ENCODE data around the gene CDKN2A. TPM values are rescaled to one million over a fixed set of nuclear protein-coding genes. Genes with fewer than 3 reads are reported as not detected.

The CDKN2A gene
- total RNA-seq = 54.6 and 98.4 TPM in 2 replicates

DNA sequence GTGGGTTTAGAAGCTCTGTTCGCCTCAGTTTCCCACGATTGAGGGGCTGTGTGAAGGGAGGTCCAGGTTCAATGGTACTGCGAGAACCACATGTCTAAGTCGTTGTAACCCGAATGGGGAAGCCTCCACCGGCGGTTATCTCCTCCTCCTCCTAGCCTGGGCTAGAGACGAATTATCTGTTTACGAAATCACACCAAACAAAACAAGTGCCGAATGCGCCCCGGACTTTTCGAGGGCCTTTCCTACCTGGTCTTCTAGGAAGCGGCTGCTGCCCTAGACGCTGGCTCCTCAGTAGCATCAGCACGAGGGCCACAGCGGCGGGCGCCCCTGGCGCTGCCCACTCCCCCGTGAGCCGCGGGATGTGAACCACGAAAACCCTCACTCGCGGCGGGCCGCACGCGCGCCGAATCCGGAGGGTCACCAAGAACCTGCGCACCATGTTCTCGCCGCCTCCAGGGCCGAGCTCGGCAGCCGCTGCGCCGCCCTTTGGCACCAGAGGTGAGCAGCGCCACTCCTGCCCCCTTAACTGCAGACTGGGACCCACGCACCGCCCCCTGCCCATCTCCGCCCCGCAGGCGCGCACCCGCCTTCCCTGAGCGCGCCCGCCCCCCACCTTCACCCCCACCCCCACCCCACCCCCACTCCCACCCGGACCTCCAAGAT, at the start of gene CDKN2A:
TSS of gene CDKN2A (minus strand) at position 500 of the 663 bp plus-strand sequence.
- DNase-seq (ENCODE audit: extremely low read depth, low read depth, low spot score) = no peak

GRCh38 chr9:22043928-22044327, 49.7 kb upstream of the CDKN2A start:
- DNase-seq (ENCODE audit: extremely low read depth, low read depth, low spot score) = no peak

DNA sequence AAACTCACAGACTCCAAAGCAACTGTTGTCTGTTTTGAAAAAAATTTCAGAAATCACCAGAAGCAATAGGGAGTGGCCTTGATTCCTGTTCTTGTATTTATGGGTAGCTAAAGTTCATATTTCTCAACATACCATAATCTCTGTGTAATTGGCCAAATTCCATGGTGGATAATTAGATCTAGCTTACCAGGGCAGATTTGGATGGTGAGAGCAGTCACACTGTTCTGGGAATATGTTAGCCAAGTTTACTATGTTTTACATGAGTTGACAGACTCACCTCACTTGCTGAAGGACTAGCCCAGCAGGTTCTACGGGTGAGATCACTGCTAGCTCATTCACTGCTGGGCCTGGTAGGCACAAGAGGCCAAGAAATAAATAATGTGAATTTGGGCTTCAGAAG, 47.6 kb upstream of the CDKN2A start:
- DNase-seq (ENCODE audit: extremely low read depth, low read depth, low spot score) = no peak

GRCh38 chr9:22041344-22041743, 47.2 kb upstream of the CDKN2A start:
- DNase-seq (ENCODE audit: extremely low read depth, low read depth, low spot score) = no peak

DNA sequence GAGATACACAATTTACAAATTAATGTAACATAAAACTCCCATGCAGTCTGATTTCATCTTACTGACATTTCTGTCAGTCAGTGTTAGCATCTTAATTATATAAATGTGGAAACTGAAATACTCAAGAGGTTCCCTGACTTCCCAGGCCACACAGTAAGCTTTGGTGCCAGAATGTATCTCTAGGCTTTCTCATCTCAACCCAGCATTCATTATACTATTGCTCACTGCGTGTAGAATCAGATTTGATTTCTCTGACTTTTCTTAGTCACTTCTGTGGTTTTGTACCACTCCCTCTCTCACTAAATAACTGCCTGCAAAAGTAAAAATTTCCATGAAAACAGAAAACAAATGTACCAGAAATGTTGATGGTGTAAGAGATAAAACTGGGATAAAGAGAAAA, 46.6 kb upstream of the CDKN2A start:
- DNase-seq (ENCODE audit: extremely low read depth, low read depth, low spot score) = no peak

GRCh38 chr9:22039258-22039657, 45.1 kb upstream of the CDKN2A start:
- DNase-seq (ENCODE audit: extremely low read depth, low read depth, low spot score) = no peak

DNA sequence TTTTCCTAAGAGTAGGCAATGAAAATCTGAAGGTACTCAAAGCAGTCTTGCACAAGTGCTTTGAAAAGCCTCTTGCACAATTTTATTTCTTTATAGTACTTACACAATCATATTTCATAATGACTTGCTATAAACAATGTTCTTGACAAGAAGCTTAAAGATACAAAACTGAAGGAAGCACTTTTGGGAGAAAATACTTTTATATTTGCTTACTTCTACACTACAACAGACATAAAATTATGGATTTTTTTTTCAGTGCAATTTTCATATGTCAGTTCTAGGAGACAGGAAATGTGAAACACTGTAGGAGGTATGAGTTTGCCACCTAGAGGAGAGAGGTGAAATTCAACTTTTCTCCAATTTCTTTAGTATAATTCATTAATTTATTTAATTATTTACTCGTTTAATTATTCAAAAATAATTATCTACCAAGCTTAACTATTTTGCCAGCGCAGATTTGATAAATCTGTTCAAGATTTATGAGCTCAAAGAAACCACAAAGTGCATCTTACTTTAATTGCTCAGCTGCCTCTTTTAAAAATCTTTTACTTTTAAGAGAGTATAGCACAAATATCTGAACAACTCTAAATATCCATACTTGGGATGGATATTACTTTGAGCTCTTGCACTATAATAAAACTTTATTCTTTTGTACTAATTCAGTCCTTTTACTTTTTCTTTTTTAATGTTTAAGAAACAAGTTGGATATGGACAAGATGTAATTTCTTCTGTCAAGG, 43.9 kb upstream of the CDKN2A start:
- DNase-seq (ENCODE audit: extremely low read depth, low read depth, low spot score) = no peak

GRCh38 chr9:22036866-22037626, 42.9 kb upstream of the CDKN2A start:
- DNase-seq (ENCODE audit: extremely low read depth, low read depth, low spot score) = no peak

DNA sequence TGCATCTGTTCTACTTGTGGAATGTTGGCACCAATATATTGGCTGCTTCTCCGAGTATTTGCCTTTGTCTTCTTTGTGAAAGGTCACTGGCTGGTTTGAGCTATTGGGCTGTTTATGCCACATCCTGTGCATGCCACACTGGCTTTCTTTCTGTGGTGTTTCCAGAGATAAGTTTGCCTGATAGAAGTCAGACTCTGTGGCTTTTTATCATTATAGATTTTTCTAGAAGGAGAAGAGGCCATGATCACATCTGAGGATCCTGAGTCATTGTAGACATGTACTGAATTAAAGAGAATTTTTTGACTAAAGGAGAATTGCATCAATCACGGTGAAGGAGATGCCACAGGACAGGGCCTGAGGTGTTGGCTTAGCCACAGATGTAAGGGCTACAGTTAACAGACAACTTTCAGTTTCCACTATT, 41.4 kb upstream of the CDKN2A start:
- DNase-seq (ENCODE audit: extremely low read depth, low read depth, low spot score) = no peak

- no peak for DNase-seq (ENCODE audit: extremely low read depth, low read depth, low spot score)
Measured at GRCh38 chr9:22033012-22033630, 38.9 kb upstream of the CDKN2A start.

DNA sequence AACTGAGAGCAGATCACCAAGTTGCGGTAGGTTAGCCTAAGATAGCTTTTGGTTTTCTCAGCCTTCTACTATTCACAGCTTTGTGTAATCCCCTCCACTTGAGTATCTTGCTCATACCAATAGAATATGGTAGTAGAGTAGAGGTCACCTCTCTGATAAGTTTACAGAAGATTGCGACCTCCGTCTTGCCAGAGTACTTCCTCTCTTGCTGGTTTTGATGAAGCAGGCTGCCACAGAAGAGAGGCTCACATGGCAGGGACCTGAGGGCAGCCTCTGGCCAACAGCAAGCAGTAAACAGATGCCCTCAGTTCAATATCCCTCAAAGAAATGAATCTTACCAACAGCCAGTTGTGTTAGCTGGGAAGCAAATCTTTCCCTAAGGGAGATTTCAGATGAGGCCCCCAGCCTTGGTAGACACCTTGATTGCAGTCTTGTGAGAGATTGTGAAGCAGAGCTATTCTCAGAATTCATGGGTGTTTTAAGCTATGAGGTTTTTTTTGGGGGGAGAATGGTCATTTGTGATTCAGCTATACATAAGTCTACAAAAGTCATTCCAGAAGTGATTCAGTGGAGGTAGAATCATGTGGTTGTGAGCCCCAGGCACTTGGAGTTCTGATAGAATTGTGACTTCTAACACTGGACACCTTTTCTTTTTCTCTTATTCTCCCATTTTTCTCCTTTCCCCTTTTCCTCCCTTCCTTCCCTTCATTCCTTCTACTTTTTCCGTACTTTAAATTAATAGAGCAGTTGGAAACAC, 37.6 kb upstream of the CDKN2A start:
- DNase-seq (ENCODE audit: extremely low read depth, low read depth, low spot score) = no peak

DNA sequence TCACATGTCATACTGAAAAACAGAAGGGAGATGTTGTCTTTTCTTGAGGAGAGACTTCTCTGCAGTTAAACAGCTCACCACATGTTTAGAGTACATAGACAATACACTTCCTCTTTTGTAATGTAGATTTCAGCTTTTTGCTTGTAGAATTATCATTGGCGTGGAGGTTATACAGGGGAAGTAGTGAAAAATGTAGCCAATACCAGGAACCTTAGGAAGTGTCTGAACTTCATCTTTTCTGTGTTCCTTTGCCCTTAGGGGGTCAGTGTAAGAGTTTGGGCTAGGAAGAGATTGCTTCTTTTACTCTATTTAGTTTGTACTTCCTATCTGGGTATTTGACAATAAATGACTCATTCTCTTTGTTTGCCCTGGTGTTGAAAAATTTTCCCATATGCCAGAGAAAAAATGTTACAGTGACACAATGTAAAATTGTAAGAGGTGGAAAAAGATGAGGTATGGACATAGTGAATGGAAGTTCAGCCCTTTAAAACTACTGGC, 36.0 kb upstream of the CDKN2A start:
- no peak for DNase-seq (ENCODE audit: extremely low read depth, low read depth, low spot score)

DNA sequence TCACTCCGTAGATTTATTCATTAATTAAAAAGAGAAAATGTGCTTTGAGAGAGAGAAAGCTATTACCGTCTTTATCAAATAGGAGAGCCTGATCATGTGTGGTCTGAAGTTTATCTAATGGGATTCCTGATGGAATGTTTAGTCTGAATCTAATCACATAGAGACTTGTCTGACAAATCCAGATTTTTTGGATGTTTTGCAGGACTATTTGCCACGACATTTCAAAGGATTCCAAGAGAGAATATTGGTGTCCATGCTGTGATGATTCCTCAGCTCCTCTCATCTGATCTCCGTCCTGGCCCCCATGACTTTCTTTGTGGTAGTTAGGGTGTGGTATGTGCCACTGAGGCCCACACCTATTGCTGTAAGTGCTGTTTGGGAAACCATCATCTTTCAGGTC, 35.0 kb upstream of the CDKN2A start:
- no peak for DNase-seq (ENCODE audit: extremely low read depth, low read depth, low spot score)

DNA sequence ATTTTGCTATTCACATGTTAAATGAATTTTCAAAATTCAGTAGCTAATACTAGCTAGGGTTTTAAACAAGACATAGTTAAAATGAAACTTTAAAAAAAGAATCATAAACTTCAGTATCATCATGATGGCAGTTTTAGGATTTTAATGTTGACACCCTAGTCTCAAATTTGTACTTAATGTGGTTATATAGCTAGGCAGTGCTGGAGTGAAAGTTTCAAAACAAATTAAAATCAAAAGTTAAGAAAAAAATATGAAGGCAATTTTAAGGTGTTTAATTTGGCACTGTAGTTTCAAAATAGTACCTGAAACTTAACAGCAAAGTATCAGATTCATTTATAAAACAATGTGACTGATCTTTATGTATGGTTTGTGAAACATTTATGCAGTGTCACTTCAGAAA, 34.2 kb upstream of the CDKN2A start:
- DNase-seq (ENCODE audit: extremely low read depth, low read depth, low spot score) = no peak

- no peak for DNase-seq (ENCODE audit: extremely low read depth, low read depth, low spot score)
Measured at GRCh38 chr9:22026696-22027095, 32.5 kb upstream of the CDKN2A start.

DNA sequence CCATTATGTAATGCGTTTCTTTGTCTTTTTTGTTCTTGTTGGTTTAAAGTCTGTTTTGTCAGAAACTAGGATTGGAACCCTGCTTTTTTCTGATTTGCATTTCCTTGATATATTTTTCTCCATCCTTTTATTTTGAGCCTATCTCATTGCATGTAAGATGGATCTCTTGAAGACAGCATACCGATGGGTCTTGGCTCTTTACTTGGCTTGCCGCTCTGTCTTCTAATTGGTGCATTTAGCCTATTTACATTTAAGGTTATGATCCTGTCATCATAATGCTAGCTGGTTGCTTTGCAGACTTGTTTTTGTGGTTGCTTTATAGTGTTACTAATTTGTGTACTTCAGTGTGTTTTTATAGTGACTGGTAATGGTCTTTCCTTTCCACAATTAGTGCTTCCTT, 28.2 kb upstream of the CDKN2A start:
- DNase-seq (ENCODE audit: extremely low read depth, low read depth, low spot score) = no peak

DNA sequence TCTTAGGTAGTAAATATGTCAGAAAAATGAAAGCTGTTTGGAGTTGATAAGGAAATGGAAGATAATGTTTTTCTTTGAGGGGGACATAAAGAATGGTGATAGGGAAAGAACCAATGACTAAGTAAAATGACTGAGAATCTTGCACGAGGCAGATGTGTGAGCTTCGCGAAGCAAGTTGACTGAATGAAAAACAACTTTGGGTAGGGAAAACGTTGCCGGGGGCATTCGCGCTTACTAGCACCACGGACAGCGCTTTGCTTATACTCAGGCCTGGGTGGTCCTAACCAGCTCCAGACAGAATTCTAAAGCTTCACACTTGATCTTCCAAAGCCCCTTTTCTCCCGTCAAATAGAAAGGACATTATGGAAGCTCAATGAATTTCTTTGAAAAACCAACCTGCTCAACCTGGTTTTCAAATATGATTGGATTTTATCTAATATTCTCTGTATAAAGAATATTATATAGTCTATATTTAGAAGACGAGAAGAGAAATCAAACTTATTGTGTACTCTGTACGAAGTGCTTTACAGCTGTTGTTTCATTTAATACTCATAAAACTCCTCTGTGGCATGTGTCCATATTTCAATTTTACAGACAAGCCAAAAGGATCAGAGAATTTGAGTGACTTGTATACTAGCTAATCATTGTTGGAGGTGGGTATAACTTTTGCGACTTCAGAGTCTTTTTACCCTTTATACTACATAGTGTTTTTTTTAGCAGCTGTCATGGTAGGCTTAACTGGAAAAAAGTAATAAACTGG, 16.9 kb upstream of the CDKN2A start:
- no peak for DNase-seq (ENCODE audit: extremely low read depth, low read depth, low spot score)

GRCh38 chr9:22009506-22009867, 15.3 kb upstream of the CDKN2A start:
- no peak for DNase-seq (ENCODE audit: extremely low read depth, low read depth, low spot score)

DNA sequence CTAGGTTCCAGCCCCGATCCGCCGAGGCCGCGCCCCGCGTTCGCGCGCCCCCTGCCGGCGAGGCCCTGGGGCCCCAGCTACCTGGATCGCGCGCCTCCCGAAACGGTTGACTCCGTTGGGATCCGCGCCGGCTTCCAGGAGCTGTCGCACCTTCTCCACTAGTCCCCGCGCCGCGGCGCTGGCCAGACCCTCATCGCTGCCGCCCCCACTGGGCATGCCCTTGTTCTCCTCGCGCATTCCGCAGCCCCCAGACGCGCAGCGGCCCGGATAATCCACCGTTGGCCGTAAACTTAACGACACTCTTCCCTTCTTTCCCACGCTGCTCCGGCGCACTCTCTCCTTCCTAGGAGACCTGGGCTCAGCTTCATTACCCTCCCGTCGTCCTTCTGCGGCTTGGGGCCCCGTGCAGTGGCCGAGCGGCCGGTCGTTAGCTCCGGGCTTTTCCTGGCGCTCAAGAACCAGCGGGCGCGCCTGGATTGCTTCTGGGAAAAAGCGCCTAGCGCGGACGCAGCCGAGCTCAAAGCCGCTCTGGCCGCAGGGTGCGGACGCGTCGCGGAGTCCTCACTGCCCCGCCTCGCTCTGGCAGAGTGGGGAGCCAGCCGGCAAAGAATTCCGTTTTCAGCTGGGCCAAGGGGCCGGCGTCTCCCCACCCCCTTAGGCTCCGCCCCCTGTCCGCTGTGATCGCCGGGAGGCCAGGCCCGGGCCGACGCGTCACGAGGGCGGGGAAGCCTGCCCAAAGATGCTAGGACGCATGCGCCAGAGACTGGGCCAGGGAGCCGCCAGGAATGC, 14.7 kb upstream of the CDKN2A start, which contains the start of gene CDKN2B:
TSS of gene CDKN2B (minus strand) at position 589 of the 789 bp plus-strand sequence. CDS start at position 237, 352 bp downstream.
- no peak for DNase-seq (ENCODE audit: extremely low read depth, low read depth, low spot score)

Measured in glomerular endothelial cell (primary cell).